Right ventricle myocardium superior (tissue), 1 donor: Measurements from ENCODE around the gene LYZL2. TPM values are rescaled to one million over a fixed set of nuclear protein-coding genes. Genes with fewer than 3 reads are reported as not detected.
"Not testable (repeated sequence)": the region's sequence is repeated elsewhere in the genome, so short reads cannot be mapped to it uniquely, and the experiment has no call there.

Experiments
- ATAC-seq: fragments of 200-7000 bp; cut with Tn5 transposase; one replicate; pipeline ENCODE4 v1.9.1; 2020; ENCODE audit warnings: mild to moderate bottlenecking; ENCODE audit not compliant: poor library complexity
- DNase-seq: peaks from one replicate; pipeline ENCODE4 v3.0.0-alpha.2; 2020
- intact Hi-C: fragments of 100-400 bp; cut with DNase I; formaldehyde crosslinking; loops from one replicate; pipeline ENCODE4 v1.11.2; 2022
- total RNA-seq: library from RNA; stranded (reverse); fragmentation: NEBNext Ultra II Directional; extraction: Animal tissue kit (Norgen Biotek cat#: 25700); gene quantifications from one replicate; pipeline ENCODE4 v1.2.1, GENCODE V29; 2021
- donor health status: DM: no; HTN: yes; CAD: no; lungs with severe emphysema.

The LYZL2 gene
- total RNA-seq, 1 donor from 2014 or later, result not detected

- DNase-seq (no peak), ATAC-seq (no peak)
- intact Hi-C loops, result no loop called here
These were observed 31.3 kb downstream of the LYZL2 start for GRCh38 chr10:30598105-30598776.

- ATAC-seq, DNase-seq, intact Hi-C loops: not testable (repeated sequence)
These were observed 32.1 kb downstream of the LYZL2 start for GRCh38 chr10:30597433-30597824.

- ATAC-seq, DNase-seq, intact Hi-C loops: not testable (repeated sequence)
These were observed 32.8 kb downstream of the LYZL2 start for GRCh38 chr10:30596493-30597432.

DNA sequence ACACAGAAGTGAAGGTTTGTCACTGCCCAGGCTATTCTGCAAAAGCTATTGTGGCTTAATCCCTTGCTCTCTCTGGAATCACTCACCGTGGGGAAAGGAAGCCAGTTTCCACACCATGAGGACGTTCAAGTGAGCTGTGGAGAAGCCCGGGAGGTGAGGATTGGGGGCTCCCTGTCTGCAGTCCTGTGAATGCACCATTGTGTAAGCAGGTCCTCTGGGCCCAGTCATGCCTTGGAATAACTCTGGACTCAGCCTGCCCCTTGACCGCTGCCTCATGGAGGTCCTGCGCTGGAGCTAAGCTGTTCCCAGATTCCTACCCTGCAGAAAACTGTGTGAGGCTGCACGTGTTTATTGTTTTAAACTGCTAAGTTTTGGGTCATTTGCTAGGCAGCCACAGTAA is 33.5 kb downstream of the LYZL2 start:
- no peak for DNase-seq
- intact Hi-C loops, result no loop called here
- no peak for ATAC-seq

DNA sequence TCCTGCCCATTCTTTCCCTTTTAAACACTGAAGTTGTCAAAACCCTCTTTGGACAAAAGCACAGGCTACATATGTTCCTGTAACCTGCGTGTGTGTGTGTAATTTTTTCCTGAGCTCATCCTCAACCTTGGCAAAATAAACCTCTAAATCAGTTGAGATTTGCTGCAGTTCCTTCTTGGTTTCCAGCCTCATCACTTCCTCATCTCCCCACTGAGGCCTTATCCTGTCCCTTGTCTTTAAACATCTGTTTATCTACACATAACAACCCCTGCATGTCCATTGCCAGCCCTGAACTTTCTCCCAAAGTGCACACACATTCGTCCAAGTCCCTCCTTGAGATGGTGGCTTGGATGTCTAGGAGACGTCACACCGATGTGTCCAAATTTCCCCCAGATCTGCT is 35.5 kb downstream of the LYZL2 start:
- ATAC-seq (no peak), DNase-seq (no peak)
- intact Hi-C loops, result loop anchor here (5.0 kb wide), 1 partner anchor 182 kb away; no protein-coding TSS in a partner anchor

GRCh38 chr10:30592770-30593169 is 36.8 kb downstream of the LYZL2 start:
- ATAC-seq, DNase-seq: not testable (repeated sequence)
- intact Hi-C loops, result loop anchor here (5.0 kb wide), 1 partner anchor 180 kb away; no protein-coding TSS in a partner anchor

GRCh38 chr10:30591249-30591670 is 38.3 kb downstream of the LYZL2 start:
- DNase-seq (no peak), ATAC-seq (peak; percentile 68)
- intact Hi-C loops, result loop anchor here (2.0 to 5.0 kb wide), 2 partner anchors 179 to 198 kb away; no protein-coding TSS in a partner anchor

DNA sequence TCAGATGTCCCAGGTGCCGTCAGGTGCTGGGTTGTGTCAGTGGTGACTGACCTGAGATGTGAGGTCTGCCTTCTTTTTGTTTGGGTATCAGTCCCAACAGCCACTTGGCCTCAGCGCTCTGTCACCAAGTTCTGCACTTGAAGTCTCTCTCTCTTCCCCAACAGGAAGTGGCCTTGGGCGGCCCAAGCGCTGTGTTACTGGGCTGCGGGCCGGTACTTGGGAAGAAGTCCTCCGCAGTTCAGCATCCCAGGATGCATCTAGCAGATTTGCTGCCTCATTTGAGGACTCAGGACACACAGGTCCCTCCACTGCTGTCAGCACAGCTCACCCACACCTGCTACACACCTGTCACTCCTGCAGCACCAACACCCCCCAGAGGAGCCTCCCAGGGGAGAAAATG is 40.1 kb downstream of the LYZL2 start:
- DNase-seq (peak; percentile 61), ATAC-seq (no peak)
- intact Hi-C loops, result no loop called here

DNA sequence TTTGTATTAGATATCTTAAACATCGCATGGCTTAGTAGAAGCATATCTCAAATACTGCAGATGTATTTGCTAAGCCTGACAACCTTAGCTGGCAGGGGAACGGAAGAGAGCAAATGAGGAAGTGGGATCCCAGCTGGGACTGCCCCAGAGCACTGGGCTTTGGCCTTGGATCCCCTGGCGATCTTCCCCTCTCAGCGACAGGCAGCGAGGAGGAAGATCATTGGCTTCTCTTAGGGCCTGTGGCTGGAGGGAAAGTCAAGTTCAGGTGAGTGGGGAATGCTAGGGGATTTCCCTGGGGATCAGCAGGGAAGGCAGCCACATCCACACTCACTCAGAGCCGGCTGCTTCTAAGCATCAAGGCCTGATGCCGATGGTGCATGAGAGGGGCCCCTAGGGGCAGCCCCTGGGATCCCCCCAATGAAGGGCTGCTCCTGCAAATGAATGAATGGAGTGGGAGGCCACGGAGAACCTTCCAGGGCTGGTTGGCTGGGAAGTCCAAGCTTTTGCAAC is 42.0 kb downstream of the LYZL2 start:
- ATAC-seq (no peak), DNase-seq (peak; percentile 62)
- intact Hi-C loops, result no loop called here

DNA sequence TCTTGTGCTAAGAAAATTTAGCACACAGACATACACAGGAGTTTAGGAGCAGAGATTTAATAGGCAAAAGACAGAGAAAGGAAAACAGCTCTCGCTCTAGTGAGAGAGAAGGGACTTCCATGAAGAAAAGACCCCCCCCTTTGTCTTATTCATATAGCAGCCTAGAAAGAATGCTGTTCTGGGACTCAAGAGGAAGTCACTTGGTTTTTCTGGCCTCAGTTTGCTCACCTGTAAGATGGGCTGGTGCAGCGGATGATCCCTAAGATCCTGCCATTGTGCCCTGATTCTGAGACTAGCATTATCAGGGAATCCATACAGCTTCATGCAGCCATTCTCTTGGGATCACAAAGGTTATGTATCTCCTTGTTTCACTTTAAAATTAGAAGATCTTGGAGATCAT is 42.7 kb downstream of the LYZL2 start:
- no peak for DNase-seq
- intact Hi-C loops, result no loop called here

DNA sequence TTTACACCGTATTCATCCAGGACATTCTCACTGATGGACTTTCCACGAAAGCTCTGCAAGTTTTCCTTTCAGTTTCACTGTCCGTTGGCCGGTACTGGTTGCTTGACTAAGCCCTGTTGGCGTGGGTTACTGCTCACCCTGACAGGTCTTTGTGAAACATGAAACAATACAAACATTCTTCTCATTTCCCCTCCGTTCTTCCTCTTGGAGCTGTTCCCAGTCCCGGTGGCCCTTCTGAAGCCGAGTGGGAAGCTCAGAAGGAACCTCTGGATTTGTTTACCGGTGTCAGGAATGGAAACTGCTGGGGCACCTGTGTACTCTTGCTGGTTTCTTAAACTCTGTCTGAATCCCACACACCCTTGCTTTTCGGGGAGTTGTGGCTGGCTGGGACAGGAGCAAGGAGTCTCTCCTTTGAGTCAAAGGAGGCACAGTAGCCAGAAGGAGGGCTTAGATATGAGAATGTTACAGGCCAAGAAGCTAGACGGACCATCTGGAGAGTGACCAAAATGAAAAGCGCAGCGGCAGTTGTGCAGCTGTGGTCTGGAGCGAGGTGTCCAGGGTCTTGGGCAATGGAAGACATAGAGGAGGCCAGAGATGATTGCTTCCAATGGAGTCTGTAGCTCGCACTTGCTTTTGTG is 45.7 kb downstream of the LYZL2 start:
- ATAC-seq, result peak; percentile 93
- intact Hi-C loops, result loop anchor here (5.0 kb wide), 1 partner anchor 47 kb away; no protein-coding TSS in a partner anchor
- peak; percentile 64 for DNase-seq

More for the DNA sequence above, 42.7 kb downstream of the LYZL2 start:
- ATAC-seq, result no peak

GRCh38 chr10:30581779-30582380 is 47.7 kb downstream of the LYZL2 start:
- no peak for ATAC-seq
- DNase-seq, result no peak
- intact Hi-C loops, result loop anchor here (5.0 kb wide), 1 partner anchor 45 kb away; no protein-coding TSS in a partner anchor

- ATAC-seq (no peak), DNase-seq (no peak)
- intact Hi-C loops, result loop anchor here (5.0 kb wide), 1 partner anchor 43 kb away; no protein-coding TSS in a partner anchor
These were observed 48.9 kb downstream of the LYZL2 start for GRCh38 chr10:30580676-30581075.

GRCh38 chr10:30580241-30580640 is 49.3 kb downstream of the LYZL2 start:
- DNase-seq (no peak), ATAC-seq (no peak)
- intact Hi-C loops, result loop anchor here (5.0 kb wide), 1 partner anchor 43 kb away; no protein-coding TSS in a partner anchor

- intact Hi-C loops, result no loop called here
- no peak for ATAC-seq
- no peak for DNase-seq
These were observed 50.0 kb downstream of the LYZL2 start for GRCh38 chr10:30579574-30579973.

DNA sequence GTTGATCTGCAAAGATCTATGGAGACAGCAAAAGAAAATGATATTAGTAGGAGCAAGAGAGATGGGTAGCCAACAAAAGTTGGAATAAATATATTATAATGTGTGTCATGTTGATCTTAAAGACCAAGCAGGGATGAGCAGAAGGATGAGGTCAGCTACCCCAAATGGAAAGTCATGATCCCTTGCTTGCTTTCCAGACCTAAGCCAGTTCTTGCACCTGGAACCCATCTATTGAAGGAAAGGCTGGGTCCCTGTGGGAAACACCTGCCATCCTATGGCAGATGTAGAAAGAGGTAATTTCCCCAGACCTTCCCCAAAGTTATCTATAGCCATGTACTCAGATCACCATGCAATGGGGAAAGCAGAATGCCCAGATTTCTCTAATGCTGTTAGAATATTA is 52.5 kb downstream of the LYZL2 start:
- intact Hi-C loops, result no loop called here
- DNase-seq (no peak), ATAC-seq (no peak)

DNA sequence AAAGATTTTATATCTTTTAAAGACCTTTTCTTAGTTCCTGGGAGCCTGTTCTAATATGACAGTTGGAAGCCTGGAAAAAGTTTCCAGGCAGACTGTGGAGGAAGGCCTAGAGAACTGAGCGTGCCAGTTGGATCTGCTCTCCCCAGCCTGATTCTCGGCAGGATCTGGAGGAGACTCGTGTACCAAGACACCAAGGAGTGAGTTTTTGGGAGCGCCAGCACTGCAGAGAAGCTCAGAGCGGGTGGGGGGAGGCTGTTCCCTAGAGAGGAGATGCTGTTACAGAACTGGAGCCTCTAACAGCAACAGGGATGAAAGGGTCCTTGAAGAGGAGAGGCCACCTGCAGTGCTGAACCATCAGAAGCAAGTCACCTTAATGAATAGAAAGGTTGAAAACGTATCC is 52.9 kb downstream of the LYZL2 start:
- ATAC-seq (no peak), DNase-seq (no peak)
- intact Hi-C loops, result no loop called here

DNA sequence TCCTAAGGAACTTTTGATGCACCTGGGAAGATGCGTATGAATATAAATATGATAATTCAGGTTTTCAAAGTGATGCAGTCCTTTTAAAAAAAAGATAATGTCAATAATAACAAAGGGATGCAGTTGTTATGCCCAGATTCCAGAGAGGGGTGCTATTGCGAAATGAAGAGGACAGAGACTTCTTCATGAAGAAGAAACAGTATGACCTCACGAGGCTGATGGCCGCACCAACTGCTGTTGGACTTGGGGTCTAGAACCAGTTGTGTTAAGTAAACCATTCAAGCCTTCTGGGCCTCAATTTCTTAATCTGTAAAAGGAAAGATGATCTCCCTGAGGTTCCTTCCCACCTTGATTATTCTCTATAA is 55.1 kb downstream of the LYZL2 start:
- intact Hi-C loops, result no loop called here
- DNase-seq (no peak), ATAC-seq (no peak)
